ENCODE measurements around the gene RNF103.

GRCh38 chr2:86646865-86647264, 23.2 kb upstream of the RNF103 start:
- TF ChIP-seq CTCF (IDR thresholded peaks at IDR 0.05) (no peak), EP300 (IDR thresholded peaks at IDR 0.05) (no peak), POLR2A (IDR thresholded peaks at IDR 0.05) (no peak)

All from ovary (tissue), 3 donors.